CMK (cell line): ENCODE measurements around the gene TANGO2.

ENCODE experiments used
- DNase-seq: peaks from one replicate; pipeline ENCODE4 v3.0.0-alpha.2; 2010; ENCODE audit warnings: low read depth

Gene TANGO2

GRCh38 chr22:19996694-19997384, 24.1 kb upstream of the TANGO2 start:
- DNase-seq: no peak

- DNase-seq: no peak
Measured at GRCh38 chr22:19997561-19998231, 23.2 kb upstream of the TANGO2 start.

GRCh38 chr22:19998232-19998951, 22.5 kb upstream of the TANGO2 start:
- DNase-seq: no peak

GRCh38 chr22:19998991-19999820, 21.7 kb upstream of the TANGO2 start:
- no peak for DNase-seq

GRCh38 chr22:20000246-20001081, 20.4 kb upstream of the TANGO2 start:
- no peak for DNase-seq

GRCh38 chr22:20001082-20001638, 19.8 kb upstream of the TANGO2 start:
- DNase-seq: no peak

GRCh38 chr22:20002128-20002527, 18.8 kb upstream of the TANGO2 start:
- DNase-seq: no peak

GRCh38 chr22:20002636-20003035, 18.3 kb upstream of the TANGO2 start:
- DNase-seq: no peak

GRCh38 chr22:20003304-20003703, 17.6 kb upstream of the TANGO2 start:
- no peak for DNase-seq

- DNase-seq: no peak
Measured at GRCh38 chr22:20004464-20004863, 16.4 kb upstream of the TANGO2 start.

- no peak for DNase-seq
Measured at GRCh38 chr22:20008221-20008995, 12.5 kb upstream of the TANGO2 start.

GRCh38 chr22:20009018-20009491, 11.9 kb upstream of the TANGO2 start:
- DNase-seq: no peak

GRCh38 chr22:20009582-20010306, 11.2 kb upstream of the TANGO2 start:
- DNase-seq: no peak

GRCh38 chr22:20010307-20011122, 10.4 kb upstream of the TANGO2 start:
- no peak for DNase-seq

GRCh38 chr22:20011123-20011992, 9.6 kb upstream of the TANGO2 start:
- DNase-seq: no peak

GRCh38 chr22:20011993-20012740, 8.7 kb upstream of the TANGO2 start:
- no peak for DNase-seq
